ENCODE results near the gene ZNF646.

Gene ZNF646

GRCh38 chr16:31108035-31108793, 34.0 kb downstream of the ZNF646 start, which contains the start of gene BCKDK:
BCKDK (plus strand) TSS chr16:31108386; CDS start chr16:31109224, 838 bp downstream.
- DNase-seq (ENCODE audit: low spot score): peak; percentile 63

GRCh38 chr16:31108794-31109558, 34.8 kb downstream of the ZNF646 start:
- no peak for DNase-seq (ENCODE audit: low spot score)

GRCh38 chr16:31109622-31110021, 35.4 kb downstream of the ZNF646 start:
- no peak for DNase-seq (ENCODE audit: low spot score)

GRCh38 chr16:31110106-31111034, 36.1 kb downstream of the ZNF646 start:
- no peak for DNase-seq (ENCODE audit: low spot score)

- no peak for DNase-seq (ENCODE audit: low spot score)
Measured at GRCh38 chr16:31111881-31112466, 37.8 kb downstream of the ZNF646 start.

GRCh38 chr16:31112711-31113110, 38.5 kb downstream of the ZNF646 start:
- no peak for DNase-seq (ENCODE audit: low spot score)

GRCh38 chr16:31113121-31114120, 39.2 kb downstream of the ZNF646 start:
- DNase-seq (ENCODE audit: low spot score): peak; percentile 23

GRCh38 chr16:31114468-31114867, 40.2 kb downstream of the ZNF646 start:
- DNase-seq (ENCODE audit: low spot score): no peak

GRCh38 chr16:31117384-31118222, 43.4 kb downstream of the ZNF646 start, which contains the start of gene KAT8:
KAT8 (plus strand) TSS chr16:31117664; CDS start chr16:31117682, 18 bp downstream.
- peak; percentile 95 for DNase-seq (ENCODE audit: low spot score)

GRCh38 chr16:31118223-31119155, 44.3 kb downstream of the ZNF646 start:
- DNase-seq (ENCODE audit: low spot score): no peak

GRCh38 chr16:31120129-31120528, 45.9 kb downstream of the ZNF646 start:
- no peak for DNase-seq (ENCODE audit: low spot score)

- DNase-seq (ENCODE audit: low spot score): no peak
Measured at GRCh38 chr16:31125844-31126243, 51.6 kb downstream of the ZNF646 start.

GRCh38 chr16:31127182-31127581, 53.0 kb downstream of the ZNF646 start:
- no peak for DNase-seq (ENCODE audit: low spot score)

- DNase-seq (ENCODE audit: low spot score): no peak
Measured at GRCh38 chr16:31128711-31129567, 54.7 kb downstream of the ZNF646 start.

GRCh38 chr16:31129568-31130335, 55.5 kb downstream of the ZNF646 start:
- DNase-seq (ENCODE audit: low spot score): no peak

GRCh38 chr16:31130336-31130891, 56.2 kb downstream of the ZNF646 start:
- DNase-seq (ENCODE audit: low spot score): no peak

Data from kidney capillary endothelial cell (primary cell).